Right cardiac atrium (tissue), 5 donors: ENCODE measurements around the gene KCNH3. TPM values are rescaled to one million over a fixed set of nuclear protein-coding genes. Genes with fewer than 3 reads are reported as not detected.
"Not testable (repeated sequence)": the region's sequence is repeated elsewhere in the genome, so short reads cannot be mapped to it uniquely, and the experiment has no call there.

Experiments used
- ATAC-seq, 2 donors: fragments of 200-7000 bp; cut with Tn5 transposase; one replicate each; pipeline versions ENCODE4 v1.8.0 to v1.9.1; 2020; ENCODE audit warnings: moderate library complexity in 2 of 2, mild to moderate bottlenecking in 1 of 2
- DNase-seq, 3 donors: peaks; one replicate each; pipeline ENCODE4 v3.0.0-alpha.2; 2020
- H3K27ac ChIP-seq: one replicate; pipeline ENCODE4 v1.5.1; 2013; ENCODE audit warnings: mild to moderate bottlenecking, low read length, control low read depth, moderate library complexity
- H3K27me3 ChIP-seq: one replicate; pipeline ENCODE4 v1.6.1; 2013; ENCODE audit not compliant: control insufficient read depth, insufficient read depth
- H3K4me1 ChIP-seq: one replicate; pipeline ENCODE4 v1.6.1; 2013; ENCODE audit warnings: low read length; ENCODE audit not compliant: control insufficient read depth, insufficient read depth
- H3K4me3 ChIP-seq: one replicate; pipeline ENCODE4 v1.5.1; 2013; ENCODE audit warnings: low read length, control low read depth
- H3K9me3 ChIP-seq: one replicate; pipeline ENCODE4 v1.6.1; 2013; ENCODE audit warnings: low read length; ENCODE audit not compliant: control insufficient read depth
- WGBS: extraction: QIAGEN DNeasy Blood & Tissue Kit; methylation state at CpG from one replicate; pipeline ENCODE4 v1.1.7; 2013; 5-methylcytosine and 5-hydroxymethylcytosine counted together
- intact Hi-C, 4 donors: fragments of 100-400 bp; cut with DNase I; formaldehyde crosslinking; loops; one replicate each; pipeline versions ENCODE4 v1.11.0 to v1.14.0; 2022 to 2023
- polyA plus RNA-seq: library from polyadenylated mRNA; stranded (reverse); fragments of 200-250 nt; gene quantifications from one replicate; pipeline ENCODE4 v1.2.3, GENCODE V29; 2013
- total RNA-seq, 4 donors: library from RNA; stranded (reverse); fragmentation: NEBNext Ultra II Directional; extraction: Animal tissue kit (Norgen Biotek cat#: 25700); gene quantifications; one replicate each; pipeline ENCODE4 v1.2.1, GENCODE V29; 2021
- donor health status: healthy with polysubstance abuse.
- donor health status: DM: no; HTN: yes; CAD: no.
- donor health status: DM: no; HTN: no; CAD: no.
- donor health status: DM: no; HTN: yes; CAD: no; lungs with severe emphysema.
- donor health status: DM: yes; HTN: yes; CAD: no.

Gene KCNH3
- total and polyA plus RNA-seq, 5 donors = 0.75 to 4.4 (median 1.4) TPM

DNA sequence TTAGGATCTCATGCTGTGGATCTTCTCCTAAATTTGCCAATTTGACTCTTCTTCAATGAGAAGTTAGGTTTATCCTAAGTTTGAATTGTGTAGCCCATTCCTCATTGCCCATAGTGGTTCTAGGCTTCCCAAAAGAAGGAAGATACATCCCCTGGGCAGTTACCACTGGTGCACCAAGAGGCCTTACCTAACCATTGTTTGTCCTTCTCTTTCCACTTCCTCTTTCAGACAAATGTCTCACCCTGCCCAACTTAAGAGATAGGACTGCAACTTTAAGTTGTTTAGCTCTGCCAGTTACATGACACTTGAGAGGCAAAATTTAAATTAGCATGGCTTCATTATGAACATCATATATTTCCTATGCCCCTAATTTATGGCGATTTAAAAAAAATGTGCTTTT, 9.4 kb upstream of the KCNH3 start:
- DNase-seq (no peak), ATAC-seq (no peak)
- Histone ChIP-seq H3K4me1 (no peaks in the 10 kb centered on the region), H3K9me3 (no peaks in the 10 kb centered on the region), H3K27ac (no peak overlapping the region), H3K27me3 (no peaks in the 10 kb centered on the region), H3K4me3 (no peak overlapping the region)
- 93% methylated on average over 1 of the region's 1 CpG for WGBS
- intact Hi-C loops = no loop called here

- no peaks in the 10 kb centered on the region for H3K9me3 ChIP-seq
- intact Hi-C loops = no loop called here
- no peaks in the 10 kb centered on the region for H3K4me1 ChIP-seq
- no peak overlapping the region for H3K27ac ChIP-seq
- DNase-seq = no peak
- no peaks in the 10 kb centered on the region for H3K27me3 ChIP-seq
- WGBS = 58% methylated on average over 2 of the region's 2 CpGs
- ATAC-seq = no peak
- no peak overlapping the region for H3K4me3 ChIP-seq
Measured at GRCh38 chr12:49531745-49532144, 7.1 kb upstream of the KCNH3 start.

GRCh38 chr12:49533331-49533730, 5.5 kb upstream of the KCNH3 start:
- no peaks in the 10 kb centered on the region for H3K27me3 ChIP-seq
- DNase-seq (no peak), ATAC-seq (no peak)
- WGBS = 88% methylated on average over 10 of the region's 10 CpGs
- no peak overlapping the region for H3K27ac ChIP-seq
- no peaks in the 10 kb centered on the region for H3K4me1 ChIP-seq
- intact Hi-C loops = no loop called here
- H3K4me3 ChIP-seq = no peak overlapping the region
- no peaks in the 10 kb centered on the region for H3K9me3 ChIP-seq

DNA sequence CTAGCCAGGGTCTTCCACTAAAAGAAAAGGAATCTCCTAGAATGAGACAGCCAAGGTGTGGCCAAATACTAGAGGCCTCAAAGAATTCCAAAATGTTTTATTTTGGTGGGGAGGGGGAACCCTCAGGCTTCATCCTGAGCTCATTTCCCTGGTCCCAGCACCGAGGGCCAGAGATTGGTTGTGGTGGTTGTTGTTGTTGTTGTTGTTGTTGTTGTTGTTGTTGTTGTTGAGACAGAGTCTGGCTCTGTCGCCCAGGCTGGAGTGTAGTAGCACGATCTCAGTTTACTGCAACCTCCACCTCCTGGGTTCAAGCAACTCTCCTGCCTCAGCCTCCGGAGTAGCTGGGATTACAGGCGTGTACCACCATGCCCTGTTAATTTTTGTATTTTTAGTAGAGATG, 4.7 kb upstream of the KCNH3 start:
- DNase-seq, H3K4me1 ChIP-seq, H3K4me3 ChIP-seq, ATAC-seq, H3K27me3 ChIP-seq, intact Hi-C loops, H3K9me3 ChIP-seq, H3K27ac ChIP-seq: not testable (repeated sequence)
- WGBS = 86% methylated on average over 5 of the region's 5 CpGs

DNA sequence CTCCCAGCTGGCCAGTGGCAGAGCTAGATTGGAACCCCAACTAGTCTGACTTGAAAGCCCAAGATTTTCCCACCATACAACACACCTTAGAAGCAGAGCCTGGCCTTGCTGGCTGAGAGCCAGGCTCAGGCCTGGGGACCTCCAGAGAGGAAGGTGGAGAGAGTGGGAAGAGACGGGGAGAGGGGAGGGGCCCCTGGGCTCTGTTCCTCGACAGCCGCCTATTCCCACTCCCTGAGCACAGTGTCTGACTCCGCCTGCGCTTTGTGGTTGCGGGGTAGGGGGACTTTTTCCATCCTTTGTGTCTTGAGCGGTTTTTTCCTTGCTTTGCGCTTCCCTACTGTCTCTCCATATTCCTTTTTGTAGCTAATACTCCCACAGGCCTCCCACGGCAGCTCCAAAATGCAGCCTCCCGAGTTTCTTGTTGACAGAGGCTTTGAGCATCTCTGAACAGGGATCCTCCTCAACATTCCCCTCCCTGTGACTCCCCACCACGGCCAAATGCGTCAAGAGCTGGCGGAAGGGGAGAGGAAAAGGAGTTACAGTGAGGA, 4.0 kb upstream of the KCNH3 start:
- Histone ChIP-seq H3K27me3 (no peaks in the 10 kb centered on the region), H3K4me1 (no peaks in the 10 kb centered on the region), H3K27ac (no peak overlapping the region), H3K4me3 (no peak overlapping the region), H3K9me3 (no peaks in the 10 kb centered on the region)
- intact Hi-C loops = no loop called here
- no peak for DNase-seq
- 63% methylated on average over 13 of the region's 13 CpGs for WGBS
- no peak for ATAC-seq

DNA sequence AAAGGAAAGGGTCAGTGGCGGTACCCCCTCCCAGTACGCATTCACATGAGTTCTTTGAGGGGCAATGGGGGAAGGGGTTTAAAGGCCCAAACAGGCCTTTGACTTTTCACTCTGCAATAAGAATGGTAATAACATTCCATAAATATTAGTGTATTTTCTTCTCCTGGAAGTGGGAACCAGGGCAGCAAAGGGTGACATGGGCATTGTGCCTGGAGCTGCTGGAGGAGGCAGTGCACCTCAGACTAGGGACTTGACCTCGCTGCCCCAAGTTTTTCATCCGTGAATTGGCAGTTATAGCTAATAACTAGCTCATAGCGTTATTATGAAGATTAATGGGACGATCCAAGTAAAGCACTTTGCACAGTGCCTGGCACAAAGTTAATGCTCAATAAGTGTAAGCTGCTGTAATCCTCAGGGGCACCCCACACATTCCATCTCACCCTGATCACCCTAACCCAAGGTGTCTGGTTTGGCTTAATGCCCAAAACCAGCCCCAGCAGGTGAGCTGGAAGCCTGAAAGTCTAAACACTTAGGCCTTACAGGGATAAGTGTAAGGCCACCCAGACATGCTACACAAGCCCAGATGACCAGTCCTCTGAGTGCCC, 2.8 kb upstream of the KCNH3 start:
- no peak overlapping the region for H3K4me3 ChIP-seq
- no peaks in the 10 kb centered on the region for H3K9me3 ChIP-seq
- H3K4me1 ChIP-seq = no peaks in the 10 kb centered on the region
- no peak overlapping the region for H3K27ac ChIP-seq
- H3K27me3 ChIP-seq = no peaks in the 10 kb centered on the region
- intact Hi-C loops = no loop called here
- DNase-seq (no peak), ATAC-seq (no peak)
- 87% methylated on average over 6 of the region's 6 CpGs for WGBS

- ATAC-seq (no peak), DNase-seq (no peak)
- H3K27ac ChIP-seq = no peak overlapping the region
- no peaks in the 10 kb centered on the region for H3K4me1 ChIP-seq
- intact Hi-C loops = no loop called here
- H3K27me3 ChIP-seq = no peaks in the 10 kb centered on the region
- no peak overlapping the region for H3K4me3 ChIP-seq
- WGBS = 44% methylated on average over 3 of the region's 3 CpGs
- H3K9me3 ChIP-seq = no peaks in the 10 kb centered on the region
Measured at GRCh38 chr12:49536526-49537071, 2.2 kb upstream of the KCNH3 start.

GRCh38 chr12:49537231-49537751, 1.5 kb upstream of the KCNH3 start:
- DNase-seq = no peak
- Histone ChIP-seq H3K4me3 (peak overlapping the region; percentile 73), H3K27ac (no peak overlapping the region), H3K9me3 (no peaks in the 10 kb centered on the region), H3K27me3 (no peaks in the 10 kb centered on the region), H3K4me1 (no peaks in the 10 kb centered on the region)
- 15% methylated on average over 13 of the region's 13 CpGs for WGBS
- ATAC-seq = no peak
- intact Hi-C loops = no loop called here

DNA sequence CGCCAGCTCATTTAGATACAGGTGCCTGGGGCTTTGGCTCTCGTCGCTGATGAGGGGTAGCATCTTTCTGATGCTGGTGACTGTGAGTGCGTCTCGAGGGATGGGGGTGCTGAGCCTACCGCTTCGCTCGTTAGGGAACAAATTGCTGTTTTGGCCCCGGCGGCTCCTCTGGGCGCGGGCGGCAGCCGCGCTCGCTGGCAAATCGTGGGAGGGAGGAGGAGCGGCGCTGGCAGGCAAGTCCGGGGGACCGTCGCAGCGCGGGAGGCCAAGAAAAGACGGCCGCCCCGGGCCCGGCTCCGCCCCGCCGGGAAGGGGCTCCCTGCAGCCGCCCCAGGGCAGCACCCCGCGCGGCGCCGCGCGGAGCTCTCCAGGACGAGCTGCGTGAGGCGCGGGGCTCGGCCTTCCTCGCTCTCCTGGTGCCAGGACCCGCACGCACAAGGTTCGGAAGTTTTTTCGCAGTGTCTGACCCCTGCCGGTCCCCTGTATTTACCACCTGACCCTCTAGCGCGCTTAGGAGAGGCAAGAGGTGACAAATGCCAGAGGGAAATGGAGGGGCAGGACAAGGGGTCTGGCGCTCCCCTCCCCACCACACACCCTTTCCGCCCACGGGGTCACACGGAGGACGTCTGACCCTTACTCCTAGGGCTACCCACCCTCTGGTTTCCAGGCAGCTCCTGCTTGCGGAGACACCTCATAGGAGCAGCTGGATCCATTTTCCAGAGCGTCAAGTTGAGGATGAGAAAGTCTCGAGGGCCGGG, 899 bp upstream of the KCNH3 start:
- no peaks in the 10 kb centered on the region for H3K4me1 ChIP-seq
- H3K9me3 ChIP-seq = no peaks in the 10 kb centered on the region
- intact Hi-C loops = no loop called here
- under 1% methylated on average over 61 of the region's 61 CpGs for WGBS
- peak overlapping the region; percentile 73 for H3K4me3 ChIP-seq
- peak in 1 of 2 donors; percentile 8 for ATAC-seq
- no peak for DNase-seq
- no peaks in the 10 kb centered on the region for H3K27me3 ChIP-seq
- no peak overlapping the region for H3K27ac ChIP-seq

DNA sequence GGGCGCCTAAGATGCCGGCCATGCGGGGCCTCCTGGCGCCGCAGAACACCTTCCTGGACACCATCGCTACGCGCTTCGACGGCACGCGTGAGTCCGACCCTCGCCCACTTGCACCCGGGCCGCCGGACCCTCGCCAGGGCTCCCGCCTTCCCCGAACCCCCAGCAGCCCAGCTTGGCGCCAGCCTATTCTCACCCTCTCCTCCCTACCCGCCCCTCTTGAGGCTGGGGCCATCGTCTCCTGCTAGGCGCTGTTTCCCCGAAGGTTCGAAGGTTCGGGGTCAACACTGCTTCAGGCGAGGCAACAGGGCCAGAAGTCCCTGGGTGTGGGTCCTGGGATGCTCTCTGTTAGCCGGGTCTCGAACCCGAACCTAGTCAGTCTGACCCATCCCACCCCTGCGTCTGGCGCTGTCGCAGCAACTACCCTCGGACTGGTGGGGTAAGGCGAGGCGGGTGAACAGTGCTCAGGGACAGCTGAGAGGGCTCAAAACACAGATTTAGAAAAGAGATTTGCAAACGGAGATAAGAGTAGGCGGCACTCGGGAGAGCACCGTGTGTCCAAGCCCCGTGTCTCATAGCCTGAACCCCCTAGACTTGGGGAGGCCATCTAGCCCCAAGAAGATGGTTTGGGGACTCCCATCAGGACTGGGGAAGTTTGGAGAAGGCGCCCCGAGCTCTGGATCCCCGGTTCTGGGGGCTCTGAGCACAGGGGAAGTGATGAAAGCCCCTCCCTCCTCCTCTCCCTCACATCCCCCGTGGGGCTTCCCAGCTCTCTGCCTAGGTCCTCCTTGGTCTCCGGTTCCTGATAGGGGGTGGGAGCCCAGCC, 787 bp downstream of the KCNH3 start:
- ATAC-seq (no peak), DNase-seq (no peak)
- Histone ChIP-seq H3K27me3 (no peaks in the 10 kb centered on the region), H3K27ac (no peak overlapping the region), H3K9me3 (no peaks in the 10 kb centered on the region), H3K4me1 (no peaks in the 10 kb centered on the region), H3K4me3 (peak overlapping the region; percentile 73)
- WGBS = 15% methylated on average over 47 of the region's 47 CpGs
- intact Hi-C loops = no loop called here
